GM12878 (cell line): ENCODE data around the gene PDE10A. TPM values are rescaled to one million over a fixed set of nuclear protein-coding genes. Genes with fewer than 3 reads are reported as not detected.

Experiments
- ATAC-seq: fragments of 200-7000 bp; cut with Tn5 transposase; 3 replicates; pipeline ENCODE4 v1.9.1; 2020; ENCODE audit warnings: mild to moderate bottlenecking, moderate library complexity
- BruUV-seq: library from RNA; stranded (reverse); fragments of 400-500 nt; replicated peaks from 2 replicates; lab custom pipeline; 2021; lab: Mats Ljungman, UMichigan
- CTCF ChIA-PET: fragments of 300-600 bp; sonication (Branson Sonifier 250); formaldehyde crosslinking; extraction: SDS; loops from one replicate; lab custom pipeline; 2021; ENCODE audit warnings: inconsistent platforms; lab: Yijun Ruan, JAX
- POLR2A ChIA-PET: fragments of 350-600 bp; formaldehyde crosslinking; extraction: SDS; loops from one replicate; lab custom pipeline; 2021; ENCODE audit warnings: inconsistent platforms; lab: Charles Lee
- RAD21 ChIA-PET: fragments of 300-600 bp; sonication (Branson Sonifier 250); formaldehyde crosslinking; loops from one replicate; lab custom pipeline; 2023; ENCODE audit warnings: antibody characterized with exemption; ENCODE audit not compliant: unreplicated experiment; lab: Charles Lee
- SMC1A ChIA-PET: fragments of 300-600 bp; sonication (Branson Sonifier 250); formaldehyde crosslinking; loops from one replicate; lab custom pipeline; 2023; ENCODE audit not compliant: unreplicated experiment, uncharacterized antibody; lab: Charles Lee
- DNase-seq: peaks from one replicate; pipeline ENCODE4 v3.0.0-alpha.2; 2011; ENCODE audit warnings: low read depth, low spot score
- FAIRE-seq: peaks from 3 replicates; lab custom pipeline; 2011; peaks lifted over from hg19 to GRCh38; lab: Jason Lieb, UNC
- H2AFZ ChIP-seq: 2 replicates; pipeline ENCODE4 v1.6.0; 2011; ENCODE audit warnings: low read depth, low read length, control low read depth; ENCODE audit not compliant: control insufficient read depth
- H3K27ac ChIP-seq: 2 replicates; pipeline ENCODE4 v1.5.1; 2011; ENCODE audit warnings: control low read depth; ENCODE audit not compliant: control insufficient read depth, insufficient read depth
- H3K27me3 ChIP-seq, 2 experiments: replicated peaks in 1 of 2; 2 replicates each; pipeline versions ENCODE4 v1.6.0 to v1.6.1; 2011; ENCODE audit warnings: low read length in 1 of 2; ENCODE audit not compliant: control insufficient read depth in 2 of 2, insufficient read depth in 2 of 2
- H3K36me3 ChIP-seq, 2 experiments: 2 replicates each; pipeline ENCODE4 v1.5.1; 2011; ENCODE audit warnings: low read length in 1 of 2; ENCODE audit not compliant: control insufficient read depth in 2 of 2, insufficient read depth in 2 of 2
- H3K4me1 ChIP-seq: 2 replicates; pipeline ENCODE4 v1.6.1; 2011; ENCODE audit warnings: mild to moderate bottlenecking, low read length, moderate library complexity, mixed read lengths; ENCODE audit not compliant: control insufficient read depth, insufficient read depth
- H3K4me2 ChIP-seq: 2 replicates; pipeline ENCODE4 v1.6.0; 2011; ENCODE audit warnings: control low read depth; ENCODE audit not compliant: control insufficient read depth, insufficient read depth
- H3K4me3 ChIP-seq: fragments of 200-600 bp; sonication (generic); 2 replicates; pipeline ENCODE4 v1.5.1; 2016
- H3K79me2 ChIP-seq: 2 replicates; pipeline ENCODE4 v1.6.0; 2011; ENCODE audit warnings: low read length; ENCODE audit not compliant: control insufficient read depth, insufficient read depth
- H3K9ac ChIP-seq: 2 replicates; pipeline ENCODE4 v1.8.0; 2011; ENCODE audit warnings: low read length, control low read depth, mixed read lengths; ENCODE audit not compliant: control insufficient read depth, insufficient read depth
- H3K9me3 ChIP-seq: replicated peaks from 3 replicates; pipeline ENCODE4 v1.5.1; 2011; ENCODE audit warnings: mild to moderate bottlenecking, low read length; ENCODE audit not compliant: control insufficient read depth, insufficient read depth
- H4K20me1 ChIP-seq: 2 replicates; pipeline ENCODE4 v1.6.0; 2011; ENCODE audit not compliant: control insufficient read depth, insufficient read depth
- CREB1 ChIP-seq: IDR thresholded peaks from 2 replicates; pipeline ENCODE4 v1.6.1; 2012; ENCODE audit warnings: low read depth, mild to moderate bottlenecking, inconsistent platforms
- CREM ChIP-seq: IDR thresholded peaks from 2 replicates; pipeline ENCODE4 v1.6.1; 2014; ENCODE audit warnings: antibody characterized with exemption, low read depth
- E2F8 ChIP-seq: fragments of 450-650 bp; IDR thresholded peaks from 2 replicates; pipeline ENCODE4 v1.6.1; 2018; ENCODE audit warnings: mild to moderate bottlenecking, low read depth, moderate library complexity; ENCODE audit not compliant: partially characterized antibody
- EED ChIP-seq: sonication (generic); IDR thresholded peaks from 2 replicates; pipeline ENCODE4 v1.6.1; 2016; ENCODE audit warnings: antibody characterized with exemption, low read depth
- FOXK2 ChIP-seq: fragments of 450-650 bp; IDR thresholded peaks from 2 replicates; pipeline ENCODE4 v1.6.1; 2017; ENCODE audit warnings: mild to moderate bottlenecking, moderate library complexity
- HDGF ChIP-seq: fragments of 450-650 bp; IDR thresholded peaks from 2 replicates; pipeline ENCODE4 v1.6.1; 2016; ENCODE audit warnings: antibody characterized with exemption
- IRF4 ChIP-seq: IDR thresholded peaks from 2 replicates; pipeline ENCODE4 v1.6.1; 2011; ENCODE audit warnings: low read depth, low read length
- MYB ChIP-seq: fragments of 150-350 bp; IDR thresholded peaks from 2 replicates; pipeline ENCODE4 v1.6.1; 2014; ENCODE audit warnings: mild to moderate bottlenecking, low read depth, low read length, borderline replicate concordance
- NR2F1 ChIP-seq: fragments of 450-650 bp; conservative IDR thresholded peaks from 2 replicates; pipeline ENCODE4 v1.6.1; 2017; ENCODE audit warnings: mild to moderate bottlenecking
- PAX8 ChIP-seq: fragments of 450-650 bp; IDR thresholded peaks from 2 replicates; pipeline ENCODE4 v1.6.1; 2017; ENCODE audit warnings: mild to moderate bottlenecking, moderate library complexity
- POLR2A ChIP-seq: IDR thresholded peaks from 2 replicates; pipeline ENCODE4 v1.6.1; 2011; ENCODE audit warnings: low read depth, mild to moderate bottlenecking, low read length
- POU2F2 ChIP-seq: IDR thresholded peaks from 3 replicates; pipeline ENCODE4 v1.6.1; 2011; ENCODE audit warnings: low read depth, mild to moderate bottlenecking, low read length, borderline replicate concordance
- RAD51 ChIP-seq: fragments of 450-650 bp; IDR thresholded peaks from 2 replicates; pipeline ENCODE4 v1.6.1; 2016; ENCODE audit warnings: moderate library complexity, mild to moderate bottlenecking, inconsistent platforms
- RELA ChIP-seq: fragments of 450-650 bp; IDR thresholded peaks from 2 replicates; pipeline ENCODE4 v1.8.0; 2014; ENCODE audit warnings: borderline replicate concordance; ENCODE audit not compliant: partially characterized antibody
- RELB ChIP-seq: fragments of 450-650 bp; IDR thresholded peaks from 2 replicates; pipeline ENCODE4 v1.6.1; 2017; ENCODE audit warnings: low read depth, mild to moderate bottlenecking, moderate library complexity
- SREBF2 ChIP-seq: IDR thresholded peaks from 2 replicates; pipeline ENCODE4 v1.6.1; 2012; ENCODE audit warnings: mild to moderate bottlenecking, low read length
- STAT3 ChIP-seq: IDR thresholded peaks from 2 replicates; pipeline ENCODE4 v1.6.1; 2011; ENCODE audit warnings: low read depth, low read length, improper control_type of control experiment
- TAF1 ChIP-seq: IDR thresholded peaks from 2 replicates; pipeline ENCODE4 v1.6.1; 2011; ENCODE audit warnings: mild to moderate bottlenecking, low read depth, low read length, borderline replicate concordance
- WGBS: methylation state at CpG from one replicate; pipeline ENCODE4 v1.1.6; 2016; ENCODE audit warnings: low lambda C conversion rate; ENCODE audit not compliant: insufficient replicate concordance, insufficient coverage; ENCODE audit errors: missing lambda C conversion rate; 5-methylcytosine and 5-hydroxymethylcytosine counted together
- in situ Hi-C: fragments of 300-500 bp; cut with MboI; formaldehyde crosslinking; loops from 9 replicates; pipeline ENCODE4 v1.14.3; 2018; ENCODE audit warnings: mixed read lengths
- intact Hi-C: fragments of 100-400 bp; cut with micrococcal nuclease; formaldehyde crosslinking; loops from one replicate; pipeline ENCODE4 v1.14.2; 2022; ENCODE audit not compliant: unreplicated experiment
- polyA plus RNA-seq, 11 experiments: library from polyadenylated mRNA; depleted of rRNA in 4 of 11; unstranded in 6 of 11; stranded (reverse) in 5 of 11; fragments of >200 nt; fragmentation: Nextera tagmentation in 4 of 11; fragmentation: Illumina TruSeq in 1 of 11; extraction: Ambion mirVana in 4 of 11; extraction: Trizol in 1 of 11; gene quantifications; 1 replicate in 1 of 11; 2 replicates in 10 of 11; pipeline versions ENCODE4 v1.2.1 to v1.2.3, GENCODE V29; 2011 to 2016; ENCODE audit warnings: inconsistent platforms in 2 of 11, missing spikeins in 2 of 11, low read depth in 1 of 11
- total RNA-seq, 4 experiments: library from RNA; depleted of rRNA in 3 of 4; stranded (reverse); fragments of >200 nt in 3 of 4; fragmentation: Illumina TruSeq in 1 of 4; extraction: Trizol in 1 of 4; gene quantifications; 2 replicates each; pipeline versions ENCODE4 v1.2.1 to v1.2.3, GENCODE V29; 2013 to 2021
- TF ChIP-seq, protein P1 (sequence below): IDR thresholded peaks from 2 replicates; pipeline ENCODE4 v1.6.1; 2011; ENCODE audit warnings: borderline replicate concordance, low read depth, mild to moderate bottlenecking, moderate library complexity, mixed read lengths, low read length; ENCODE audit not compliant: insufficient read depth; ENCODE audit errors: extremely low read length
- TF ChIP-seq, protein P2 (sequence below): IDR thresholded peaks from 2 replicates; pipeline ENCODE4 v1.6.1; 2012; ENCODE audit warnings: low read depth, low read length, improper control_type of control experiment

Gene PDE10A
- total and polyA plus RNA-seq, 10 of the 15 experiments (the other 5 are each of a cell fraction or from before 2014, with no cell fraction given), result under 0.01 to 1.3 (median 0.03) TPM; not detected in 2

GRCh38 chr6:165668951-165669350, 5.9 kb upstream of the PDE10A start:
- ChIA-PET POLR2A (no interaction called here), RAD21 (no interaction called here), SMC1A (no interaction called here), CTCF (no interaction called here)
- in situ Hi-C loops (no loop called here), intact Hi-C loops (no loop called here)
- no peak overlapping the region for H3K9ac ChIP-seq
- ATAC-seq (no peak), DNase-seq (no peak), FAIRE-seq (no peak)
- no peak overlapping the region for H3K4me3 ChIP-seq
- H3K27ac ChIP-seq, result no peak overlapping the region
- H3K27me3 ChIP-seq, result peaks cover 0 to 7% of the 10 kb centered on the region in 2 experiments; a peak in 3 of 4 replicates
- no peak overlapping the region for H3K4me2 ChIP-seq
- BruUV-seq, result no TSS peak
- no peaks in the 10 kb centered on the region for H4K20me1 ChIP-seq
- WGBS, result 9% methylated on average over 8 of the region's 8 CpGs
- no peaks in the 10 kb centered on the region for H3K9me3 ChIP-seq
- no peaks in the 10 kb centered on the region for H3K79me2 ChIP-seq
- no peak overlapping the region for H2AFZ ChIP-seq
- no peak for TF ChIP-seq CREB1
- TF ChIP-seq RELB, result no peak
- no peak for TF ChIP-seq POU2F2
- no peak for TF ChIP-seq RAD51
- TF ChIP-seq EED, result no peak
- TF ChIP-seq, protein P1, sequence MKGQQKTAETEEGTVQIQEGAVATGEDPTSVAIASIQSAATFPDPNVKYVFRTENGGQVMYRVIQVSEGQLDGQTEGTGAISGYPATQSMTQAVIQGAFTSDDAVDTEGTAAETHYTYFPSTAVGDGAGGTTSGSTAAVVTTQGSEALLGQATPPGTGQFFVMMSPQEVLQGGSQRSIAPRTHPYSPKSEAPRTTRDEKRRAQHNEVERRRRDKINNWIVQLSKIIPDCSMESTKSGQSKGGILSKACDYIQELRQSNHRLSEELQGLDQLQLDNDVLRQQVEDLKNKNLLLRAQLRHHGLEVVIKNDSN, result no peak
- no peak for TF ChIP-seq HDGF
- TF ChIP-seq E2F8, result no peak
- TF ChIP-seq NR2F1, result no peak
- no peak for TF ChIP-seq IRF4
- no peak for TF ChIP-seq FOXK2
- no peak for TF ChIP-seq RELA
- no peak for TF ChIP-seq PAX8
- TF ChIP-seq, protein P2, sequence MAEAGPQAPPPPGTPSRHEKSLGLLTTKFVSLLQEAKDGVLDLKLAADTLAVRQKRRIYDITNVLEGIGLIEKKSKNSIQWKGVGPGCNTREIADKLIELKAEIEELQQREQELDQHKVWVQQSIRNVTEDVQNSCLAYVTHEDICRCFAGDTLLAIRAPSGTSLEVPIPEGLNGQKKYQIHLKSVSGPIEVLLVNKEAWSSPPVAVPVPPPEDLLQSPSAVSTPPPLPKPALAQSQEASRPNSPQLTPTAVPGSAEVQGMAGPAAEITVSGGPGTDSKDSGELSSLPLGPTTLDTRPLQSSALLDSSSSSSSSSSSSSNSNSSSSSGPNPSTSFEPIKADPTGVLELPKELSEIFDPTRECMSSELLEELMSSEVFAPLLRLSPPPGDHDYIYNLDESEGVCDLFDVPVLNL, result no peak
- TF ChIP-seq TAF1, result no peak
- no peak for TF ChIP-seq POLR2A
- TF ChIP-seq SREBF2, result no peak
- TF ChIP-seq MYB, result no peak
- TF ChIP-seq CREM, result no peak
- no peak for TF ChIP-seq STAT3
- H3K36me3 ChIP-seq, result no peaks in the 10 kb centered on the region
- no peaks in the 10 kb centered on the region for H3K4me1 ChIP-seq
